Esophagus mucosa (tissue), 1 donor: ENCODE data around the gene CAMSAP1. TPM values are rescaled to one million over a fixed set of nuclear protein-coding genes. Genes with fewer than 3 reads are reported as not detected.

Source experiments
- ATAC-seq: fragments of 200-7000 bp; cut with Tn5 transposase; one replicate; pipeline ENCODE4 v1.9.1; 2020
- total RNA-seq: library from RNA; stranded (reverse); gene quantifications from one replicate; pipeline ENCODE4 v1.2.4, GENCODE V29; 2023
- donor health status: DM: yes; HTN: yes; CAD: no.

CAMSAP1 gene
- total RNA-seq, 1 donor from 2014 or later, result 52.7 TPM

DNA sequence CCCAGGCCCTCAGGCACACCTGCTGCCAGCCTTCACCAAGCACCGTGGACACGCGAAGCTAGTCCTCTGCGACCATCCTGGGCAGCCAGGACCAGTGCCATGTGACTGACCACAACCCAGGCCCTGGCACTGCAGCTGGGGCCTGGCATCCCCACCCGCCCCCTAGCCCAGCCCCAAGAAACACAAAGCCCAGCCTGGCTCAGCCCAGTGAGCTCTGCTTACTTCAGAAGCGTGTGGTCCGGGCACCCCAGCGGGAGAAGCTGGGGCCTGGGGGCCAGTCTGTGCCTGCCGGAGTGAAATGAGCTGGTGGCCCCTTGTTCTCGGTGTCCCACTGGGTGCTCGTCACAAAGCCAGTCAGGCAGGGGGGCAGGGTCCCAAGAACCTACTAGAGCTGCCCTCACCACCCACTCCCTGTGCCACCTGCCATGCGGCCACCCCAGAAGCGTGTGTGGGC lies 117.5 kb downstream of the CAMSAP1 start:
- ATAC-seq, result no peak

- no peak for ATAC-seq
These were observed 118.6 kb downstream of the CAMSAP1 start for GRCh38 chr9:135788576-135789300.

DNA sequence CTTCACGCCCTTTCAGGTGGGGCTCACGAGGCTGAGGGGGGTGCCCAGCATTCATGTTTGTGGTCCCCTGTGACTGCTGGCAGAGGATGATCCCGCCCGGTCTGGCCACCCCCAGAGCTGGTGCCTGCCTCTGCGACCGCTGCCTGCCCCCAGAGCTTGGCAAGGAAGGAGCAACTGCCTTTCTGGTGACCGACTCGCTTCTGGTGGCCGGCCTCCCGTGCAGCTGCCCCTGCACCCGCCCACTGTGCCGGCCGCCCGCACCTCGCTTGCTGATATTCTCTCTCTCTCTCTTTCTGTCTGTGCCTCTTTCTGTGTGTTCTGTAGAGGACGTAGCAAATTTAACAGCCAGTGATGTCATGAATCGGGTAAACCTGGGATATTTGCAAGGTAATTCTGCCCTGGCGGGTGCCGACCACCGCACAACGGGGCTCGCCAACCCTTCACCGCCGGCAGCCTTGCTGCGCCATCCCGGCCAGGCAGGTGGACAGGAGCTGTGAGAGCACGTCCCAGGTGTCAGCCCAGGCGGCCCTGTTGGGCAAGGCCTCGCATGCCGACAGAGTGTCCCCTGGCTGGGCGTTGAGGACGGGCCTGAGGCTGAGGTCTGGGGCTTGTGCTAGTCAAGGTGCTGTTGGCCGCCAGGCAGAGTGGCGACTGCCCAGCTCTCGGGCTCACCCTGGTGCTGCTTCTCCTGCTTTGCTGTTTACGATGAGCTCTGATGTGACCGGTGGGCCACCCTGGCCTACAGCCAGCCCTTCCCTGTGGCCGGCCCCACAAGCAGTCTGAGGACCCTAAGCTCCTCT lies 119.4 kb downstream of the CAMSAP1 start:
- ATAC-seq, result no peak

DNA sequence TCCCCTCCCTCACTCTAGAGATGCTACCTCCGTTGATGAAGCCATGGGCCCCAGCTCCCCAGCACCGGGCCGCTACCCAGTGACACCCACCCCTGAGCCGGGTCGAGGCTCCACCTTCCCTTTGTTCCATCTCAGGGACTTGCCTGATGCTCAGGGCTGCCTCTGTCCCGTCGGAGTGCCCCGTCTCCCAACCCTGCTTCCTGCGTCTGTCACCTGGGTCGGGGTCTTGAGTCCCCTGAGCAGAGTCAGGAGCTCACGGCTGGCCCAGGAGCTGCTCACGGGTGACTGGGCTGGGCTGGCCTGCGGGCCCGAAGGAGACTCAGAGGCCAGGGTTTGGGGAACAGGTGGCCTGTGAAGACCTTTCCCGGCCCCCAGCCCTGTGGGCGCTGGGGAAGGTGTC lies 120.0 kb downstream of the CAMSAP1 start:
- no peak for ATAC-seq

DNA sequence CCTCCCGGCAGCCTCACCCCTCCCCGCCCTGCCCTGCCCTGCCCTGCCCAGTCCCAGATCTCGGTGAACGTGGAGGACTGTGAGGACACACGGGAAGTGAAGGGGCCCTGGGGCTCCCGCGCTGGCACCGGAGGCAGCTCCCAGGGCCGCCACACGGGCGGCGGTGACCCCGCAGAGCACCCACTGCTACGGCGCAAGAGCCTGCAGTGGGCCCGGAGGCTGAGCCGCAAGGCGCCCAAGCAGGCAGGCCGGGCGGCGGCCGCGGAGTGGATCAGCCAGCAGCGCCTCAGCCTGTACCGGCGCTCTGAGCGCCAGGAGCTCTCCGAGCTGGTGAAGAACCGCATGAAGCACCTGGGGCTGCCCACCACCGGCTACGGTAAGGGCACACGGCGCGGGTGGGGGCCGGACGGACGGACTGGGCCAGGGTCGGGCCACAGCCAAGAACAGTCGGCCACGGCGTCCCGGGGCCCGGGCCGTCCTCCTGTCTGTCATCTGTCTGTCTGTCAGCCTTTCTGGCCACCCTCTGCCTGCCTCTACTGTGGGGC lies 121.1 kb downstream of the CAMSAP1 start:
- no peak for ATAC-seq

DNA sequence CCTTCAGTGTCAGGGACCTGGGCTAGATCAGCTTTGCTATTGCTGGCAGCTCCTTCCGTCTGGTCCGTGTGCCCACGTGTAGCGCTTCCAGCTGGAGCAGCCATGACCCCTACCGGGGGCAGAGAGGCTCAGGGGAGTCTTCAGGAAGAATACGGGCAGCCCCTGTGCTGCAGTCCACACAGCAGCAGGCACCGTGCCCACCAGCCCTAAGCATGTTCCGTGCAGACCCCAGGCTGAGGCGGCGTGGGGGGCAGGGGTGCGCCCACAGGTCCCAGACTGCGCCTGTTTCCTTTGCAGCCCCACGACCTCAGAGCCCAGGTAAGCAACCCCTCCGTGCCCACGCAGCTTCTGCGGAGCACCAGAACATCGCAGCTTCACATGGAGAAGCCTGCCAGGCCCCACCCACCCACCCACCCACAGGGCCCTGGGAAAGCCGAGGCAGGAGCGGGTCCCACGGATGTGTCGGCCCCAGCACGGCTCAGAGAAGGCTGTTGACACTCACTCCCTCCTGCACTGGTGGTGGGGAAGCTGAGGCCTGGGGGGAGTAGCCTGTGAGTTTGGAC lies 122.3 kb downstream of the CAMSAP1 start:
- no peak for ATAC-seq

DNA sequence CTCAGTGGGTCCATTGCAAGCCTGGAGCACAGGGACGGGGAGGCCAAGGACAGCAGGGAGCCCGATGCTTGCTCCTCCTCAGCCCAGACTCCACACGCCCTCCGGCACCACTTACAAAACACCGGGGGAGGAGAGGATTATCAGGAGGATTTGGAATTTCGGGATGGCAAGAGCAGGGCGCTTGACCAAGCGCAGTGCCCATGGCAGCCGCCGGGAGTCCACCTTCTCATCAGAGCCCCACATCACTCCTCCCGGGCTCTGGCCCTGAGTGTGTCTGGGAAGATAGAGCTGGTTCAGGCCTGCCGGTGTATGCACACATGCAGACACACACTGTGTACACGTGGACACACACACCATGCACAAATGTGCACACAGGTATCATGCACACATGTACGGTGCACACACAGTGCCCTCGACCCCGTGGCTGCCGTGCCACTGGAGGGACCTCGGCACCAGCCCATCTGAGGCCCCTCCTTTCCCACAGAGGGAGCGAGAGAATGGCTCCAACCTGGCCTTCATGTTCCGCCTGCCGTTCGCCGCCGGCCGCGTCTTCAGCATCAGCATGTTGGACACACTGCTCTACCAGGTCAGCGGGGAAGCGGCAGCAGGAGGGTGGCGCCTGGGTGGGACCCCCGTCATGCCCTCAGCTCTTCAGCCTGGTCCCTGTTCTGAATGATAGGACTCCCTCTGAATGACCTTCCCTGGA lies 123.7 kb downstream of the CAMSAP1 start:
- no peak for ATAC-seq

DNA sequence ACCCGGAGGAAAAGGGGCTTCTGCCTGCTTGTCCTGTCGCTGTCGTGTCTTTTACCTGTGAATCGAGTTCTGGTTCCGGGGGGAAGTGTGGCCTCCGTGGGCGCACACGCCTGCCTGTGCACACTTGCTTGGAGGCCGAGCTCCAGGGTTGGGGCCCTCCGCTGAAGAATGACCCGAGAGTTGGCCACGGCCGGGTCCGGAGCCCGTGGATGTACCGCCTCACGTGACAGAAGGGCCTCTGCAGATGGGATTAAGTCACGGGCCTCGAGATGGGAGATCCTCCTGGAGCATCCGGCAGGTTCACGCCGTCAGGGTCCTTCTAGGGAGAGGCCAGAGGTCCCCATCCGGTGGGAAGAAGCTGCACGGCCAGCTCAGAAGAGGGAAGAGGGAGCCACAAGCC lies 124.4 kb downstream of the CAMSAP1 start:
- no peak for ATAC-seq

- no peak for ATAC-seq
These were observed 126.7 kb downstream of the CAMSAP1 start for GRCh38 chr9:135780626-135781025.

DNA sequence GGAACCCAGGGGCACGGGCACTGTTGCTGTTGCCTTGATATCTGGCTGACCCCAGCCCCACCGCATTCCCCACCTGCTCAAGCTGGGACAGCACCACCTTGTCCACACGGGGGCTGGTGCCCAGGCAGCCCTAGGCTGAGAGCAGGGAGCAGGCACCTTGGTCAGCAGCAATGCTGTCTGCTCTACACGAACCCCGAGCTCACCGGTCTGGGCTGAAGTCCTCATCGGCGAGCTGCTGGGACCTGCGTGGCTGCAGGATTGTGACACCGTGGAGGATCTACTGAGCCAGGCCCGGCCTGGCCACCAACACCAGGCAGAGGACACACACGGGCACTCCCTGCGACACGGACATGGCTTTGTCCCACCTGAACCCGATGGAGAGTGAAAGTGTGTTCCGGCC lies 127.3 kb downstream of the CAMSAP1 start:
- ATAC-seq, result no peak

DNA sequence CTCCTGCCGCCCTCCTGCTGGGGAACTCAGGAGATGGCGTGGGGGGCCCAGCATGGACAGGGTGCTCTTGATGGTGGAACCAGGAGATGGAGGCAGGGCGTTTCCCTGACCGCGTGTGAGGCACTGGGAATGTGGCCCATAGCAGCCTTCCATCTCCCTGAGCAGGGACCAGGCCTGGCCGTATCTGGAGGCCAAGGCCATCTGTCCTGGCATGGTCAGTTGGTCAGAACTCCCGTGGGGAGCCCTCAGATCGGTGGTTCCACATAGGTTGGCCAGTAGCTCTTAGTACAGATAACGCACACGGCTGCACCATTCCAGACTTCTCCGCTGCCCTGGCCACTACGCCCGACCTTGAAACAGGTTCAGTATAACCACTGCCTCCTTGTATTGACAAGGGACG lies 127.8 kb downstream of the CAMSAP1 start:
- ATAC-seq, result no peak

GRCh38 chr9:135778421-135778820 lies 128.9 kb downstream of the CAMSAP1 start:
- ATAC-seq, result no peak

DNA sequence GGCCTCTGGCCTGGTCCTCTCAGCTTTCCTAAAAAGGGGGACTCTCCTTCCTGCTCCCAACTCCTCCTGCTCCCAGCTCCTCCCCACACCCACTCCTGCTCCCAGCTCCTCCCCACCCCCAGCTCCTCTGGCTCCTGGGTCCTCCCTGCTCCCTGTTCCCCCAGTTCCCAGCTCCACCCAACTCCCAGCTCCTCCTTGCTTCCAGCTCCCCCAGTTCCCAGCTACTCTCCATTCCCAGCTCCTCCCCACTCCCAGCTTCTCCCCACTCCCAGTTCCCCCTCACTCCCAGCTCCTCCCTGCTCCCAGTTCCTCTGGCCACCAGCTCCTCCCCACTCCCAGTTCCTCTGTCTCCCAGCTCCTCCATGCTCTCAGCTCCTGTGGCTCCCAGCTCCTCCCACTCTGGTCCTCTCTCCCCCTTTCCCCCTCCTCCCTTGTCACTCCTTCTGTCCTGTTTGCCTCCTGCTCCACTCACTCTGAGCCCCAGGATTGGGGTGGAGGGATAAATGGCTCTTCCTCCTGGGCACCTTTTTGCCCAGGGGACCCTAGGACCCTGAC lies 129.6 kb downstream of the CAMSAP1 start:
- no peak for ATAC-seq

- ATAC-seq, result no peak
These were observed 130.3 kb downstream of the CAMSAP1 start for GRCh38 chr9:135776893-135777622.

DNA sequence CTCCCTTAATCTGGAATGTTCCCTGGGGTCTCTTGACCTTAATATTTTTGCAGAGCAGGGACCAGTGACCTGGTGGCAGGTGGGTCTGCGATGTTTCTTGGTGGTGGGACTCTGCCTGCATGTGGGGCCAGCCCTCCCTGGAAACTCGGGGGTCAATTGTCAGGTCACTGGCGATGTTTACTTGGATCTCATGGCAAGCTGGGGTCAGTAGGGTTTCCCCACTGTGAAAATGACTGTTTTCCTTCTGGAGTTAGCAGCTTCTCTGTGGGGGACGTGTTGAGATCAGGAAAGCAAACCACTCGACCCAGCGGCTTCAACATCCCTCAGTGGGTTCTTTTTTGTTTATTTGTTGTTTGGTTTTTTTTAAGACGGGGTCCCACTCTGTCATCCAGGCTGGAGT lies 131.4 kb downstream of the CAMSAP1 start:
- no peak for ATAC-seq

- ATAC-seq, result no peak
These were observed 132.4 kb downstream of the CAMSAP1 start for GRCh38 chr9:135774794-135775525.

GRCh38 chr9:135774239-135774747 lies 133.1 kb downstream of the CAMSAP1 start:
- no peak for ATAC-seq

DNA sequence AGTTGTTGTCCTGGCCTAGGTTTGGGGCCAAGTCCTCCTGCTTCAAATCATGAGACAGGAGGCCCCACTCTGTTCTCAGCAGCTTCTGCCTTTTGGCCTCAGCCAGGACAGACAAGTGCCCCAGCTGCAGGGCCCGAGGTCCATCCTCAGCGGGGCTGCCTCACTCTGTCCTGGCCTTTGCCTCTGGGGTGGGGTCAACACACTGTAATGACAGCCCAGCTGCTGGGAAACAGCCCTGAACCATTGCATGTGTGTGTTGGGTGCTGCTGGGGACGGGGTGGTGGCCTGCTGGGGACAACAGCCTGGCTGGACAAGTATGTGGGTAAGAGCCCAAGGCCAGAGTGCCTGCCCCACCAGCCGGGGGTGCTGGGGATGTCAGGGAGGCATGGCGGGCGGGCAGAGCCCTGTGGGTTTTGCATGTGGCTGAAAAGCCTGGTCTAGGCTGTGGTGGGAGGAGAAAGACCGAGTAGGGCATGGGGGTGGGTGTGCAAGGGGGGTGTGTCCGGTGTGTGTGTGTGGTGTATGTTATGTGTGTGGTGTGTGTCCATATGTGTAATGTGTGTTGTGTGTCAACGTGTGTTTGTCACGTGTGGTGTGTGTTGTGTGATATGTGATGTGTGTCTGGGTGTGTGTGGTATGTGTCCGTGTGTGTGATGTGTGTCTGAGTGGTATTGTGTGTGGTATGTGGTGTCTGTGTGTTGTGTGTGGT lies 133.7 kb downstream of the CAMSAP1 start:
- no peak for ATAC-seq

GRCh38 chr9:135772702-135773493 lies 134.4 kb downstream of the CAMSAP1 start:
- no peak for ATAC-seq
